HS-5 (cell line): ENCODE results near the gene BSCL2.
A peak's percentile ranks its signal among the peaks of the same experiment; 100 is the strongest.
"Not testable (repeated sequence)": the region's sequence is repeated elsewhere in the genome, so short reads cannot be mapped to it uniquely, and the experiment has no call there.

Source experiments
- DNase-seq: peaks from one replicate; pipeline ENCODE4 v3.0.0-alpha.2; 2012; ENCODE audit warnings: low read depth

The BSCL2 gene

DNA sequence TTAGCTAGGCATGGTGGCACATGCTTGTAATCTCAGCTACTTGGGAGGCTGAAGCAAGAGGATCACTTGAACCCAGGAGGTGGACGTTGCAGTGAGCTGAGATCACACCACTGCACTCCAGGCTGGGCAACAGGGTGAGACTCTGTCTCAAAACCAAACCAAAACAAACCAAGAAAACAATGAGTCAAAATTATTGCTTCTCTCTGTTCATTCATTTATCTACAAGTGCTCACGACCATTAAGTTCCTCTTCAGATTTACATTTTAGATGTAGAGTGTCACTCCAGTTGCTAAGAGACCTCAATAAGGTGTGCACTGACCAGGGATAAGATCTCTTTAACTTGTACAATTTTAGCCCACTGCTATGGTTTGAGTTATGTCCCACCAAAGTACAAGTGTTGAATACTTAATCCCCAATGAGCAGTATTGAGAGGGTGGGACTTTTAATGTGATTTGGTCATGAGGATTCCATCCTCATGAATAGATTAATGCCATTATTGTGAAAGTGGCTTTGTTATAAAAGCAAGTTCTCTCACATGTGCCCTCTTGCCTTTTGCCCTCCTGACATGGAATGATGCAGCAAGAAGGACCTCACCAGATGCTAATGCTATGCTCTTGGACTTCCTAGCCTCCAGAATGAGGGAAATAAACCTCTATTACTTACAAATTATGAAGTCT is 12.2 kb upstream of the BSCL2 start:
- no peak for DNase-seq

DNA sequence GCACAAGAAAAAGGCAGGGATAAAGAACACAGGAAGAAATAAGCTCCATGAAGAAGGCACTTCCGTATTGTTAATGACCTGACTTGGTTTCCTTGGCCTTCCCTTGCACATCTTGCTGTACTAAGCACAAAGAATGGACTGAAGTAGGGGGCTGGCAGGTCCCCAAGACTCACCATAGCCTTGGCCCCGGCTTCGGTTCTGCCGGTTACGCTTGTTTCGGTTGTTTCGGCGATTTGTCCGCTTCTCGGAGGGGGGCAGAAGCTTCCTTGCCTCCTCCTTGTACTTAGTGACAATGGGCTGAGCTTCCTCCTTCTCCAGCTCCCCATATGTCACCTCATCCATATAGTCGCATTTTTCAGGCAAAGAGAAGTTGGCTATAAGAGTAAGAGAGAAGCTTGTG is 9.6 kb upstream of the BSCL2 start:
- no peak for DNase-seq

- DNase-seq: no peak
Measured at GRCh38 chr11:62716206-62716605, 9.0 kb upstream of the BSCL2 start.

GRCh38 chr11:62715150-62716130 is 8.2 kb upstream of the BSCL2 start:
- no peak for DNase-seq

- no peak for DNase-seq
Measured at GRCh38 chr11:62713343-62713742, 6.1 kb upstream of the BSCL2 start.

GRCh38 chr11:62712861-62713260 is 5.6 kb upstream of the BSCL2 start:
- no peak for DNase-seq

GRCh38 chr11:62712276-62712812 is 5.1 kb upstream of the BSCL2 start:
- no peak for DNase-seq

DNA sequence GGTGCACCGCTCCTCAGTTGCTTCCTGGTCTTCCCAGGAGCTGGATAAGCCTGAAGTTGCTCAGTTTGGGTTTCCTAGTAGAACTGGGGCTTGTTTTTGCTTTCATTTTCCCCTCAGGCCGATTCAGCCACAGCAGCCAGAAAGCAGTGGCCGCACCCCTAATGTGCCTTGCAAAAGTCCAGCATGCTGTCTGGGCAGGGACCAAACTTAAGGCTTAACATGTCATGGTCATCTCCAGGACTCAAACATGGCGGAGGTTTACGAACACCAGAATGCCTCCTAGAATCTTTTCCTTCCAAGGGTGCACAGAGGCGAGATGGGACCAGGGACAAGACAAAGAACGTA is 2.7 kb upstream of the BSCL2 start:
- DNase-seq: no peak

GRCh38 chr11:62709247-62710000 is 2.2 kb upstream of the BSCL2 start:
- peak; percentile 71 for DNase-seq

DNA sequence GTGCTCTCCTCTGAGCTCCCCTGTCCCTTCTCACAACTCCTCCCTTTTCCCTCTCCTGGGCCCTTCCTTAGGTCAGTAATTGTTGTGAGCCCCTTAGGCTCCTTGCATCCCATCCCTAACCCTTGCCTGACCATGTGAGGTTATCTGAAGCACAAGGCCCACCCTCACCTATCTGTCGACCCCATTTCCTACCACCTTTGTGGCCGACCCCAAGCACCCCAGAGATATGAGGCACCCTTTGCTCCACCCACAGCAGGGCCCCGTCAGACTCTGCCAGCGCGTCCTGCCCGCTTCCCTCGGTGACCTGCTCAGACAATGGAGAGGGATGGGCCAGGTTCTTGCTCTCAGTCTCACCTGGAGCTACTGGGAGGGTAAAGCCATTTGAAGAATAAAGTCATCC is 1.6 kb upstream of the BSCL2 start:
- no peak for DNase-seq

GRCh38 chr11:62708392-62708791 is 1.2 kb upstream of the BSCL2 start:
- no peak for DNase-seq

GRCh38 chr11:62706850-62707247 is 375 bp downstream of the BSCL2 start:
- DNase-seq: no peak

DNA sequence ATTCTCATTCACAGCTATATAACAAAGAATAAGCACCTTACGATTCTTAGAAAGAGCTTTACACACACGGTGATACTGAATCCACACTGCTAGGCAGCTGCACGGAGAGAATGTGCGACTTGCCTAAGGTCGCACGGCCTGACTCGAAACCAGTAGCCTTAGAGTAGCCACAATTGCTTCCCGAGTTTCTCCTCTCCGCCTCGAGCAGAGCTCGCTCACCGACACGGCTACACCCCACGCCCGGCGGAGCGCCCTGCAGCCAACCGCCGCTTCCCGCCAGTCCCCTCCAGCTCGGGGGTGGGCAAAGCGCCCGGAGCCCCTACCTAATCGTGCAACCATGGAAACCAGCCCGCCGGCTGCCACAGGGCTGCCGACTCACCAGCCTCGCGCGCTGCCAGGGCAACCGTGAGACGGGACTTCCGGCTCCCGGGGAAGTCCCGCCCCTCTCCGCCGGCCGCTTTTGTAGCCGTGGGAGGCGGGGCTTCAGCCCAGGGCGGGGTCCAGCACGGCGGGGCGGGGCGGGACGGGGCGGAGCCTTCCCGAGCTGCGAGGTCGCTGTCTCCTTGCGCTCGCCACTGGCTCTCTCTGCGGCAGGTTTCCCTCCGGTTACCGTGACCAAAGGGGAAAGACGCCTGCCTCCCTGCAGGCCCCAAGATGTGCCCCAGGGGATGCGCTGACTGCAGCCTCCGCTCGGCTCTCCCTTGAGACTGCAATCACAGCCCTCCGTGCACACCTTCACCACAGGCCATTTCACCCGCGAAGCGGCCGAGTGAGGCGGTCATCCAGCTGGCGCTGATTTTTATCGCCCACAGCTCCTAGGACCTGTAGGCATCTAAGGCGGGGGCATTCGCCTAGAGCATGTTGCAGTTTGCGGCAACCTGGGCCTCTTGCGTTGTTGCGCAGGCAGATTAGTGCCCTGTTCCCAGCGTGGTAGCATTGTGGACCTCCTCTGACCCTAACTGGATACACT is 1.1 kb downstream of the BSCL2 start:
- peak; percentile 63 for DNase-seq

- DNase-seq: no peak
Measured at GRCh38 chr11:62705413-62705812, 1.8 kb downstream of the BSCL2 start.

GRCh38 chr11:62703921-62704320 is 3.3 kb downstream of the BSCL2 start:
- DNase-seq: not testable (repeated sequence)

DNA sequence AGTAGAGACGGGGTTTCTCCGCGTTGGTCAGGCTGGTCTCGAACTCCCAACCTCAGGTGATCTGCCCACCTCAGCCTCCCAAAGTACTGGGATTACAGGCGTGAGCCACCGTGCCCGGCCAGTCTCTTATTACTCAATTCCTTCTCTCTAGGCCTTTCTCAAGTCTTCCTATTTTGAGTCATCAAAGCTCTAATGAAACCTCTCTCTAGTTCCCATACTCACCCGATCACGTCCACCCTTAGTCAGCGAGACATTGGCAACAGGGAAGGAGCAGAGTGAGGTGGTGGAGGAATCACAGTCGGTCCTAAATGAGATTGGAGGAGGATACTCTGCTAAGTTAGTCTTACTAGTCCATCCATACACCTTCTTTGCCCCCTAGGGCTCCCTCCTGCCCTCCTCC is 5.0 kb downstream of the BSCL2 start:
- DNase-seq: no peak

DNA sequence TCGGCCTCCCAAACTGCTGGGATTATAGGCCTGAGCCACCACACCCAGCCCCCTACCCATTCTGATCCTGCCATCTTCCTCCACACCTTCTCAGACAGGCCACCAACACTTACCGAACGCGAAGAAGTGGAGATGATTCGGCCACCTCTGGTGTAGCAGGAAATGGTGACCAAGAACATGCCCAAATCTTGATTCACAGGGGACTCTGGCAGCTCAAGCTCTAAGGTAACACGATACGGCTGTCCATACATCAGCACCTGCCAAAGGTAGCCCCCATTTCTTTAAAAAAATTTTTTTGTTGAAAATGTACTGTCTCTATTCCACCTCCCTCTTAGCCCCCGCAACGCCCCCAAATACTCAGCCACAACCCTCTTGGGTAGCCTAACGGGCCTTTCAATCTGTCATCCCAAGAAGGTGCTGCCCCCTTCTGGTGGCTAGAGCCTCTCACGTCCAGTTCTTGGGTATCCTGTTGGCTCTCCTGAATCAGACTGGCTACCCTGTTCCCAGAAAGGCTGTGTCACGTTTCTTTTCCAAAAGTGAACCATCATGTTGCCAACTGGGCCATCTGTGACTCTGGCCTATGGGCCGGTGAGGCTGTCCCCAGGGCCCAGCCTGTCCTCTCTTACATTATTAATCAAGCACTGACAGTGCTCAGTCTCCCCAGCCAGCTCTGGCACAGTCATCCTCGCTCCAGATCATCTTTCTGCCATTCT is 12.6 kb downstream of the BSCL2 start:
- DNase-seq: no peak

- not testable (repeated sequence) for DNase-seq
Measured at GRCh38 chr11:62693624-62694023, 13.6 kb downstream of the BSCL2 start.

DNA sequence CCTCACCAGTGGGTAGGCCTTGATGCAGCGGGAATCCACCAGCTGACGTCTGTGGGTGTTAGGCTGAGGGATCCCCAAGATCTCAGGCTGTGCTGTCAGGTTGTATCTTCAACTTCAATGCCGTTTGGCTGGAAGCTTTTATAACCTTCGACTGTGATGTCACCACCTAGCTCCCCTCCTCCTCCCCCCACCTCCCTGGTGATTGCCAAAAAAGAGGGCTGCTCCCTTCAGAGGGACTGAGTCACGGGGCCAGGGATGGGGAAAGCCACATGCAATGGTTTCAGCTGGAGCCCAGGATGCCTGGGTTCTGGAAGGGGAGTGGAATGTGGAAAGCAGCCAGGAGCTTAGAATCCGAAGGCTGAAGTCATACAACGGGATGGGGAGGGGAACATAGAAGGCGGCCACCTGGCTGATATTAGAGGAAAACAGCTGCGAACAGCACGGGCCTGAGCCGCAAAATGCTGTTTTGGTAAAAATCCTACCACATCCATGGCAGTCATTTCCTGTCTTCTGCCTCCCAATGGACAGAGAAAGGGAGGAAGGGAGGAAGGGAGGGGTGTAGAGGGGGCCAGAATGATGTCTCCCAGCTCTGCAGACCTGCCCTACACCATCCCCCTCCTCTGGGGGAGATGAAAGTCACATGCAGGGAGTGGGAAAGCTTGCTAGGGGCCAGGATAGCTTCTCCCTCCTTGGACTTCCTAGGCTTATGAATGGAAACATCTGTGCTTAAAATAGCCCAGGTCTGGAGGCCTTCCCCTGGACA is 17.6 kb downstream of the BSCL2 start, which contains the start of gene LRRN4CL:
TSS of gene LRRN4CL (minus strand) at position 110 of the 763 bp plus-strand sequence. CDS start 1,022 bp downstream, outside the sequence.
- peak; percentile 92 for DNase-seq

- no peak for DNase-seq
Measured at GRCh38 chr11:62688491-62688890, 18.7 kb downstream of the BSCL2 start.
